Uterus (tissue), 4 donors: ENCODE data around the gene RHOT1. TPM values are rescaled to one million over a fixed set of nuclear protein-coding genes. Genes with fewer than 3 reads are reported as not detected.
"Not testable (repeated sequence)": the region's sequence is repeated elsewhere in the genome, so short reads cannot be mapped to it uniquely, and the experiment has no call there.

Experiments used
- DNase-seq, 2 donors: peaks; one replicate each; pipeline ENCODE4 v3.0.0-alpha.2; 2019 to 2020
- H3K27ac ChIP-seq, 2 donors: fragments of 200-600 bp; sonication (generic); 1 replicate in 1 of 2; 2 replicates in 1 of 2; pipeline ENCODE4 v1.5.1; 2016 to 2018
- H3K27me3 ChIP-seq, 2 donors: fragments of 200-600 bp; sonication (generic); one replicate each; pipeline ENCODE4 v1.5.1; 2018 to 2019; ENCODE audit warnings: control low read depth in 1 of 2
- H3K36me3 ChIP-seq, 2 donors: fragments of 200-600 bp; sonication (generic); one replicate each; pipeline ENCODE4 v1.5.1; 2019; ENCODE audit warnings: control low read depth in 1 of 2
- H3K4me1 ChIP-seq, 2 donors: fragments of 200-600 bp; sonication (generic); one replicate each; pipeline ENCODE4 v1.5.1; 2018 to 2019; ENCODE audit warnings: control low read depth in 1 of 2
- H3K4me3 ChIP-seq, 2 donors: fragments of 200-600 bp; sonication (generic); 1 replicate in 1 of 2; 2 replicates in 1 of 2; pipeline ENCODE4 v1.5.1; 2018 to 2019; ENCODE audit warnings: mild to moderate bottlenecking in 1 of 2
- H3K9me3 ChIP-seq, 2 donors: fragments of 200-600 bp; sonication (generic); one replicate each; pipeline ENCODE4 v1.5.1; 2019; ENCODE audit warnings: control low read depth in 1 of 2
- POLR2A ChIP-seq, 2 donors: fragments of 450-650 bp; IDR thresholded peaks; one replicate each; pipeline ENCODE4 v1.6.1; 2016; ENCODE audit warnings: antibody characterized with exemption in 2 of 2, mild to moderate bottlenecking in 1 of 2, moderate library complexity in 1 of 2
- intact Hi-C: fragments of 100-400 bp; cut with DNase I; formaldehyde crosslinking; loops from one replicate; pipeline ENCODE4 v1.15.1; 2023; ENCODE audit warnings: low total_unique reads
- total RNA-seq, 4 donors: library from RNA; depleted of rRNA in 3 of 4; stranded (reverse); fragments of >200 nt in 3 of 4; gene quantifications; one replicate each; pipeline versions ENCODE4 v1.1.0 to v1.2.4, GENCODE V29; 2014 to 2023
- TF ChIP-seq, protein P1 (sequence below), 4 experiments: fragments of 200-600 bp in 2 of 4; fragments of 450-650 bp in 2 of 4; sonication (generic) in 2 of 4; IDR thresholded peaks; one replicate each; pipeline ENCODE4 v1.5.1; 2016 to 2019; ENCODE audit warnings: antibody characterized with exemption in 4 of 4, mild to moderate bottlenecking in 2 of 4, moderate library complexity in 1 of 4
- donor health status: DM: yes; HTN: yes; CAD: no.

RHOT1 gene
- total RNA-seq, 4 donors from 2014 or later, result 15.6 to 86.2 (median 53.8) TPM

DNA sequence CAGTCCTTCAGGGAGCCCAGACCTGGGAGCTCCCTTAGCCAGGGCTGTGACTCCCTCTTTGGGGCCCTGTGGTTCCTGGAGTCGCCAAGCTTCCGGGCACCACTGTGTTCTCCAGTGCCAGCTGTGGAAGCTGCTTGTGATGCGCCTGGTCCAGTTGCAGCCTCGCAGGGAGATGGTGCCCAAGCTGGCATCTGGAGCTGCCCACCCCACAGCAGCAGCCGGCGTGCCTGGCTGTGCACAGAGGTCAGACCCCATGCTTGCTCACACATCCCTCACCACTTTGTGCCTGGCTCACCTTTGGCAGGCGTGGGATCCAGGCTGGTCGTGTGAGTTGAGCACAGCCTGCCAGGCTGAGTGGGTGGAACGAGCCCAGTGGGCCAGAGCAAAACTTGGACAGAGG is 18.2 kb downstream of the RHOT1 start:
- H3K4me1 ChIP-seq, result no peaks in the 10 kb centered on the region
- H3K36me3 ChIP-seq, result no peaks in the 10 kb centered on the region
- intact Hi-C loops, result no loop called here
- no peaks in the 10 kb centered on the region for H3K27me3 ChIP-seq
- H3K9me3 ChIP-seq, result no peaks in the 10 kb centered on the region
- H3K27ac ChIP-seq, result no peak overlapping the region
- no peak overlapping the region for H3K4me3 ChIP-seq
- no peak for DNase-seq
- no peak for TF ChIP-seq POLR2A (IDR thresholded peaks at IDR 0.05)
- TF ChIP-seq, protein P1, sequence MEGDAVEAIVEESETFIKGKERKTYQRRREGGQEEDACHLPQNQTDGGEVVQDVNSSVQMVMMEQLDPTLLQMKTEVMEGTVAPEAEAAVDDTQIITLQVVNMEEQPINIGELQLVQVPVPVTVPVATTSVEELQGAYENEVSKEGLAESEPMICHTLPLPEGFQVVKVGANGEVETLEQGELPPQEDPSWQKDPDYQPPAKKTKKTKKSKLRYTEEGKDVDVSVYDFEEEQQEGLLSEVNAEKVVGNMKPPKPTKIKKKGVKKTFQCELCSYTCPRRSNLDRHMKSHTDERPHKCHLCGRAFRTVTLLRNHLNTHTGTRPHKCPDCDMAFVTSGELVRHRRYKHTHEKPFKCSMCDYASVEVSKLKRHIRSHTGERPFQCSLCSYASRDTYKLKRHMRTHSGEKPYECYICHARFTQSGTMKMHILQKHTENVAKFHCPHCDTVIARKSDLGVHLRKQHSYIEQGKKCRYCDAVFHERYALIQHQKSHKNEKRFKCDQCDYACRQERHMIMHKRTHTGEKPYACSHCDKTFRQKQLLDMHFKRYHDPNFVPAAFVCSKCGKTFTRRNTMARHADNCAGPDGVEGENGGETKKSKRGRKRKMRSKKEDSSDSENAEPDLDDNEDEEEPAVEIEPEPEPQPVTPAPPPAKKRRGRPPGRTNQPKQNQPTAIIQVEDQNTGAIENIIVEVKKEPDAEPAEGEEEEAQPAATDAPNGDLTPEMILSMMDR (IDR thresholded peaks at IDR 0.05), result no peak

GRCh38 chr17:32161029-32161428 is 18.7 kb downstream of the RHOT1 start:
- Histone ChIP-seq H3K9me3 (peaks cover 0 to 2% of the 10 kb centered on the region in 2 donors), H3K27me3 (no peaks in the 10 kb centered on the region), H3K4me1 (no peaks in the 10 kb centered on the region), H3K4me3 (no peak overlapping the region), H3K27ac (no peak overlapping the region), H3K36me3 (no peaks in the 10 kb centered on the region)
- intact Hi-C loops, result no loop called here
- TF ChIP-seq, protein P1 (IDR thresholded peaks at IDR 0.05), result no peak
- no peak for TF ChIP-seq POLR2A (IDR thresholded peaks at IDR 0.05)
- no peak for DNase-seq

DNA sequence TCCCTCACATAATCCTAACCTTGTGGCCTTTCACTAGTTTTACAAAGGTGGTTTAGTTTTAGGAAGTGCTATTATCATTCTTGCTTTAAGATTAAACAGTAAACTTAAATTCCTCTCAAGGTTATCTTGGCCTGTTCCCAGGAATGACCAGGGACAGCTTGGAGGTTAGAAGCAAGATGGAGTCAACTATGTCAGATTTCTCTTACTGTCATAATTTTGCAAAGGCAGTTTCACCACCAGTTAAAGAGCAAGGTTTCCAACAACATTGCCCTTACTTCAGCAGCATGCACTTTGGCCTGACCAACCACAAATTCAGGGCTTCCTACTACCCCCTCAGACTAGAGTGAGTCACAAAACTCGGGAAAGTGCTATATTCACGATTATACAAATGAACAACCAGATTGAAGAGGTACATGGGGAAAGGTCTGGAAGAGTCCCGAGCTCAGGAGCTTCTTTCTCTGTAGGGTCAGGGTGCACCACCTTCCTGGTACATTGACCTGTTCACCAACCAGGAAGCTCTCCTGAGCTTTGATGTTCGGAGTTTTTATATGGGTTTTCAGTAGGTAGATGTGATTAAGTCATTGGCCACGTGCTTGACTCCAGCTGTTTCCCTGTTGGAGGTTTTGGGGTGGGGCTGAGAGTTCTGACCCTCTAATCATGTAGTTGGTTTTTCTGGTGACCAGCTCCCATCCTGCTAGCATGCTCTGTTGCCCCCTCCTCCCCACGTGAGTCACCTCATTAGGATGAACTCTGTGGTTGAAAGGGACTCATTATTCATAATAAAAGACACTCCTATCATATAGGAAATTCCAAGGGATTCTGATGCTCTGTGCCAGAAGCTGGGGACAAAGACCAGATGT is 19.4 kb downstream of the RHOT1 start:
- no peaks in the 10 kb centered on the region for H3K4me1 ChIP-seq
- no peaks in the 10 kb centered on the region for H3K36me3 ChIP-seq
- peaks cover 0 to 8% of the 10 kb centered on the region in 2 donors for H3K9me3 ChIP-seq
- H3K27ac ChIP-seq, result no peak overlapping the region
- intact Hi-C loops, result no loop called here
- H3K27me3 ChIP-seq, result no peaks in the 10 kb centered on the region
- no peak for DNase-seq
- no peak for TF ChIP-seq POLR2A (IDR thresholded peaks at IDR 0.05)
- TF ChIP-seq, protein P1 (IDR thresholded peaks at IDR 0.05), result no peak
- H3K4me3 ChIP-seq, result no peak overlapping the region

GRCh38 chr17:32174889-32175288 is 32.6 kb downstream of the RHOT1 start:
- no peak for TF ChIP-seq POLR2A (IDR thresholded peaks at IDR 0.05)
- TF ChIP-seq, protein P1 (IDR thresholded peaks at IDR 0.05), result no peak
- Histone ChIP-seq H3K36me3 (no peaks in the 10 kb centered on the region), H3K9me3 (no peaks in the 10 kb centered on the region), H3K4me3 (no peak overlapping the region), H3K27me3 (no peaks in the 10 kb centered on the region), H3K27ac (no peak overlapping the region), H3K4me1 (no peaks in the 10 kb centered on the region)
- intact Hi-C loops, result no loop called here
- no peak for DNase-seq

GRCh38 chr17:32178679-32179078 is 36.4 kb downstream of the RHOT1 start:
- H3K27ac ChIP-seq, H3K27me3 ChIP-seq, intact Hi-C loops, H3K36me3 ChIP-seq, H3K4me3 ChIP-seq, H3K9me3 ChIP-seq, DNase-seq, H3K4me1 ChIP-seq: not testable (repeated sequence)

GRCh38 chr17:32179103-32179502 is 36.8 kb downstream of the RHOT1 start:
- H3K27me3 ChIP-seq, H3K27ac ChIP-seq, H3K4me1 ChIP-seq, H3K9me3 ChIP-seq, DNase-seq, H3K4me3 ChIP-seq, intact Hi-C loops, H3K36me3 ChIP-seq: not testable (repeated sequence)

DNA sequence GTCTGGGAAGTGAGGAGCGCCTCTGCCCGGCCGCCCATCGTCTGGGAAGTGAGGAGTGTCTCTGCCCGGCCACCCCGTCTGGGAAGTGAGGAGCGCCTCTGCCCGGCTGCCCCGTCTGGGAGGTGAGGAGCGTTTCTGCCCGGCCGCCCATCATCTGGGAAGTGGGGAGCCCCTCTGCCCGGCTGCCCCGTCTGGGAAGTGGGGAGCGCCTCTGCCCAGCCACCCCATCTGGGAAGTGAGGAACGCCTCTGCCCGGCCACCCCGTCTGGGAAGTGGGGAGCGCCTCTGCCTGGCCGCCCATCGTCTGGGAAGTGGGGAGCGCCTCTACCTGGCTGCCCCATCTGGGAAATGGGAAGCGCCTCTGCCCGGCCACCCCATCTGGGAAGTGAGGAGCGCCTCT is 37.2 kb downstream of the RHOT1 start:
- H3K27ac ChIP-seq, DNase-seq, intact Hi-C loops, H3K36me3 ChIP-seq, H3K27me3 ChIP-seq, H3K4me3 ChIP-seq, H3K4me1 ChIP-seq, H3K9me3 ChIP-seq: not testable (repeated sequence)

GRCh38 chr17:32180262-32180661 is 38.0 kb downstream of the RHOT1 start:
- H3K27me3 ChIP-seq, H3K4me1 ChIP-seq, H3K4me3 ChIP-seq, intact Hi-C loops, DNase-seq, H3K27ac ChIP-seq, H3K9me3 ChIP-seq, H3K36me3 ChIP-seq: not testable (repeated sequence)
